ENCODE results near the gene LMF1.

LMF1 gene

DNA sequence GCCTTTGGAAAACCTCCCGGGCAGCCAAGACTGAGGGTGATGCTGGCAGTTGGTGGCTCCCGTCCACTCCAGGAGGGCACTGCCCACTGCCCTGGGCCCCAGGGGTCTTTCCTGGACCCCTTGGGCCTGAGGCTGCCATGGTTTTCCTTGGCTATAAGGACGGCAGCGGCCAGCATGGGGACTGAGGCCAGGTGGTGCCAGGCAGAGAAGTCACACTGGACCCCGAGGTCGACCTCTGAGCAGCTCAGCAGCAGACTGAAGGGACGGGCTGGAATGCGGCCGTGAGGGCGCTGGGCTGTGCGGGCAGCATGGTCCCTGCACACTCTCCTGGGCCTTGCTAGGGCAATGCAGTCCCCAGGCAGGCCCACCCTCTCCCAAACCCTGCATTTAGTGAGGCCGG is 114.7 kb downstream of the LMF1 start:
- no peak for DNase-seq

DNA sequence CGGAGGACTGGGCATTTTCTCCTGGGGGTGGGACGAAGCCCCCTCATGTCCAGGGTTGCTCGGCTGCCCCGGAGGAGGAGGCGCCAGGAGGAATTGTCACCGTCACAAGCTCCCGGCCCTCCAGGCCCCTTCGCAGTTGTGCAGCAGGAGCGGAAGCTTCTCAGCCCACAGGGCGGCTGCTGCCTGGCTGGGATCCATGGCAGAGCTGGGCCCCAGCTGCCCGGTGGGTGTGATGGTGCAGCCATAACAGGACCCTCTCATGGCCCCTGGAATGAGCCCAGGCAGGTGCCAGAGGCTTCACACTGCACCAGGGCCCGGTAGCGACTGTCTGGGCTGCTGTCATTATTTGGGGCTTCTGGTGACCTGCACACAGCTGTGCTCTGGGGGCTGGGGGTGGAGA is 115.3 kb downstream of the LMF1 start:
- DNase-seq, result no peak

DNA sequence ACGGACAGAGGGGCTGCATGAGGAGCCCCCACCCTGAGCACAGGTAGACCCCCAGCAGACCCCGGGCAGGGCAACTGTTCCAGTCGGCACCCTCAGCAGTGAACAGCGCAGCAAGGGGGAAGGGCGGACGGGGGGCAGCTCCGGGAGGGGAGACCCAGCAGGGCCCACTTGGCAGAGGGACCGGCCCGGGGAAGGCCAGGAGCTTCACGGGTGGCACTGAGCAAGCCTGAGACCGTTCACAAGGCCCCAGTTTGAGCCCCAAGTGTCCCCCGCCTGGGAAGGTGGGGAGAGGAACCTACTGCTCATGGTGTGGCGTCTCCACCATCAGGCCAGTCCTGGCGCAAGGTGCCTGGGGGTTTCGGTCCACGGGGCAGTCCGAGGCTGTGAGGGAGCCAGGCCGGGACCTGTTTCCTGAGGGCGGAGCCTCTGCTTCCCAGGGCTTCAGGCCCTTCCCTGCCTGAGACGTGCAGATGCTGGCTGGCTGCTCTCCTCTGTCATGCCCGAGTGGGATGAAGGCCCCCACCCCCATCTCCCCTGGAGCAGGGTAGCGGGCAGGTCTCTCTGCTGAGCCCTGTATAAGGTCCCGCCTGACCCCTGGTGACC is 115.9 kb downstream of the LMF1 start:
- no peak for DNase-seq

DNA sequence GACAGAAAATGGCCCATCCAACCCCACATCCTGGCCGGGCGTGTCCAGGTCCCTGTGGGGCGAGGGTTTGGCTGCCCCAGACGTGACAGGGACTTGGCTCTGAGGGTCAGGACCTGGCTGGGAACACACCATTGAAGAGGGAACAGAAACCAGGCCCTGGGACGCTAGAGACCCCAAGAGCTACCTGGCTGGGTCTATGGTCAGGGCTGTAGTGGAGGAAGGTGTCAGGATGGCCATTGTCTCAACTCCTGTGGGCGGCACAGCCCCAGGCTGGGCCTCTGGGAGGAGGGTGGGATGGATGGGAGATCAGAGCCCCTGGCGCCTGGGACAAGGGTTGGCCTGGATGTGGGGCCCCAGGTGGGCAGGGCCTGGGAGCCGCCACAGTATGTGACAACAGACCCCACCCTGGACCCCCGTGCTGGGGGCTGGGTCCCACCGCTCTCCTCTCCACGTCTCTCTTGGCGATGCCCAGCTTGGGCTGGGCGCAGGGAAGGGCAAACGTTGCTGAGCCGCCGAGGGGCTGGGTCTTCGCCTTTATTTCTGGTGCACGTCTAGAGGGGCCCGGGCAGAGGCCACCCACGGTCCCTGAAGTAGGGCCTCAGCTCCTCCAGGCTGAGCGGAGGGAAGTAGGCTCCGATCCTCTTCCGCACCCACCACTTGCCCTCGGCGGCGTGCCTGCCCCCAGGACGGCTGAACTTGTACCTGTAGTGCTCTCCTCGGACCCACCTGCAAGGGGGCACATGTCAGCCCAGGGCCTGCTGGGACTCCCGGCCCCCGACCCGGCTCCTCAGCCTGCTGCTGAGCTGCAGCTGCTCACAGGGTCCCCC is 116.6 kb downstream of the LMF1 start:
- DNase-seq, result no peak

DNA sequence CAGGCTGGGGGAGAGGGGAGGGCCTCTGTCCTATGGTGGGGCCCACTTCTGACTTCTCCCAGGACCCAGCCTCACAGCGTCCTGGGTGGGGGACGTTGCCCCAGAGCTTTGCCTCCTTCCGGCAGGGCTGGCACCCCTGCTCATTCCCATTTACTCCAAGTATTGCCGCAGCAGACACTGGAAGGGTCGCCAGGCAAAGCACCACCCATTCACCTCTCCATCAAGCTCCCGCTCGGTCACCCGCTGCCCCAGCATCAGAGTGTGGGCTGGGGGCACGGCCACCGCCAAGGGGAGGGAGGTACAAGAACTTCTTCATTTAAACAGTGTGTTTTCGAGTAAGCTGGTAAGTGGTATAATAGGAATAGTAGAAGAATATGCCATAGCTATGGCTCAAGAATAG is 117.5 kb downstream of the LMF1 start:
- DNase-seq, result no peak

DNA sequence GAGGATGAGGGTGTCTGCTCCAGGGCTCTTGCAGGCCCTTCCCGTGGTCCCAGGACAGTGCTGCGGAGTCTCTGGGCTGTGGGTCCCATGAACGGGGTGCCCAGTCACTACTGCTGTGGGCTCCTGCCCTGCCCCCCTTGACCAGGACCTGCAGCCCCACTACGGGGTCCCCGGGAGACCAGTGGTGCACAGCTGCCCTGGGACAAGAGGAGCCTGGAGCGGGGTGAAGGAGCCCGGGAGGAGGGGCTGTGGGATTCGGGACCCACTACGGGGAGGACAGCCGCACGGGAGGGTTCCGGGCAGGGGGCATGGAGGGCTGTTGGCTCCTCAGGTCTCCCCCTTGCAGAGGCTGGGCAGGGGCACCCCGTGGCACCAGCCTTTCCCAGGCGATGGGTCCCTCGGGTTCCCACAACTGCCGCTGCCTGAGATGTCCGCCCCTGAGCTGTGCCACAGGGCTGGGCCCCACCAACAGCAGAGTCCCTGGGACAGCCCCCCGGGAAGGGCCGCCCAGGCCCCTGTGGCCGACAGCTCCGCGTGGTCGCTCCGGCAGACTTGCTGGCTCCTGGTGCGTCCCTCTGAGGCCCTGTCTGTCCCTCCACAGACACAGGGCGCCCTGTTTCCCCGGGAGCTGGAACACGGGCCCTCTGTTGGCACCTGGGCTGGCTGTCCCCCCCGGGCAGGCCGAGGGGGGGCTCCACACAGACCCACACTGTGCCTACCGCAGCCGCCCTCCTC is 118.2 kb downstream of the LMF1 start:
- DNase-seq, result no peak

DNA sequence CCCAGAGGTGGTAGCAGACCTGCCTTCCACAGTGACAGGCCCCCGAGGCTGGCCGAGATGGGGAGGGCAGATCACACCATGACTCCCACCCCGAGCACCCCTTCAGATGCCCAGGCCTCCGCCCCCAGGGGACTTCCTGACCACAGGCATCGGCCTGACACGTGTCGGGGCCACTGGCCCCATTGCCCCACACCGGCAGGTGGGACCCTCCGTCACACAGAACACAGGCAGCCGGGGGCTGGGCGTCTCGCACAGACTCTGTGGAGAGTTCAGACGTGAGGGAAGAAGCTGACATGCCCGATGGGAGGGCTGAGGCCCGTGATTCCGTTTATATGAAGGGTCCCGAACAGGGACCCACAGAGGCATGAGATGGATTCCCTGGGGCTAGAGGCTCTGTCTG is 118.9 kb downstream of the LMF1 start:
- no peak for DNase-seq

DNA sequence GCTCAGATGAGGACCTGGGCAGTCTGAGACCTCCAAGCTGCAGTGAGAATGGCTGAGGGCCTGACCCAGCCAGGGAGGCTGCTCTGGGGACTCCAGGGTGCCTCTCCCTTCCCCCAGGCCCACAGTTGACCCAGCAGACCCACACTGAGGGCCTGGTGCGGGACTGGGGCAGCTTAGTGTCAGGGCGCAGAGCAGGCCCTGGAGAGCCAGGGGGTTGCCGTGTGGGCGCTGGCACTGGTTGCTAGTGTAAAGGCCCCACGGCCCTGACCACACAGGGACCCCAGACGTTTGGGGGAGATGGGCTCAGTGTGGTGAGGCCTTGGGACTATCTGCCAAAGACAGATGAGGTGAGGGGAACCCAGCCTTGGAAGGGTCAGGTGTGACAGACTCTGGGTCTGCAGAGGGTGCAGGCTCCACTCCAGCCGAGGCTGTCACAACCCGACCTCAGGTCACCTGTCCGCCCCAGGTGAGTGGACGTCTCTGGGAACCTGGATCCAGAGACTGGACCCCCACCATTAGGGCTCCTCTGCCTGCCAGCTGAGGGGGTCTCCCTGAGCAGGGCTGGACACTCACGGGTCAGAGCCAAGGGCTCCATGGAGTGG is 119.5 kb downstream of the LMF1 start:
- no peak for DNase-seq

DNA sequence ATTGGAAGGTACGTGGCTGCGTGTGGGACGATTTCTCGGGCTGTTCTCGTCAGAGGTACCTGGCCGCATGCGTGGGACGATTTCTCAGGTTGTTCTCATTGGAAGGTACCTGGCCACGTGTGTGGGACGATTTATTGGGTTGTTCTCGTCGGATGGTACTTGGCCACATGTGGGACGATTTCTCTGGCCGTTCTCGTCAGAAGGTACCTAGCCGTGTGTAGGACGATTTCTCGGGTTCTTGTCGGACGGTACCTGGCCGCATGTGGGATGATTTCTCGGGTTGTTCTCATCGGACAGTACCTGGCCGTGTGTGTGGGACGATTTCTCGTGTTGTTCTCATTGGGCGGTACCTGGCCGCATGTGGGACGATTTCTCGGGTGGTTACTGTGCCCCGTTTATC is 120.1 kb downstream of the LMF1 start:
- no peak for DNase-seq

DNA sequence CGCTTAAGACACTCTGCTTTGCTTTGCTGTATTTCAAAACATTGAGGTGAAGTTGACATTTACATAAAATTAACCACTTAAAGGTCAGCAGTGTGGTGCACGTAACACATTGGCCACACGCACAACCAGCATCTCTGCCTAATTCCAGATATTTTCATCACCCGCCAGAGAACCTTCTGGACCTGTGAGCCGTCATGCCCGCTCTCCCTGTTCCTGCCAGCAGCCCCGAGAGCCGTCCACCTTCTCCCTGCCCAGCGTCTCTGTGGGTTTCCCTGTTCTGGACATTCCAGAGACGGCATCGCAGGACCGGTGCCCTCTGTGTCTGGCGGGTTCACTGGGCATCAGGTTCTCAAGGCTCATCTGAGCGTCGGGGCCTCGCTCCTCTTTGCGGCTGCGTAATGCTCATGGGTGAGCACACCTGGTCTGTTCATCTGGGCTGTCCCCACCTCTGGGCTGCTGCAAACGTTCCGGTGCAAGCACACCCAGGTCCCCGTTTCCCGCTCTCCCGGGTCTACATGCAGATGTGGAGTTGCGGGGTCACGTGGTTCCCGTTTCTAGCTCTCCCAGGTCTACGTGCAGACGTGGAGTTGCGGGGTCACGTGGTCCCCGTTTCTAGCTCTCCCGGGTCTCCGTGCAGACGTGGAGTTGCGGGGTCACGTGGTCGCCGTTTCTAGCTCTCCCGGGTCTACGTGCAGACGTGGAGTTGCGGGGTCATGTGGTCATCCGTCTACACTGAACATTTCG is 122.1 kb downstream of the LMF1 start:
- no peak for DNase-seq

DNA sequence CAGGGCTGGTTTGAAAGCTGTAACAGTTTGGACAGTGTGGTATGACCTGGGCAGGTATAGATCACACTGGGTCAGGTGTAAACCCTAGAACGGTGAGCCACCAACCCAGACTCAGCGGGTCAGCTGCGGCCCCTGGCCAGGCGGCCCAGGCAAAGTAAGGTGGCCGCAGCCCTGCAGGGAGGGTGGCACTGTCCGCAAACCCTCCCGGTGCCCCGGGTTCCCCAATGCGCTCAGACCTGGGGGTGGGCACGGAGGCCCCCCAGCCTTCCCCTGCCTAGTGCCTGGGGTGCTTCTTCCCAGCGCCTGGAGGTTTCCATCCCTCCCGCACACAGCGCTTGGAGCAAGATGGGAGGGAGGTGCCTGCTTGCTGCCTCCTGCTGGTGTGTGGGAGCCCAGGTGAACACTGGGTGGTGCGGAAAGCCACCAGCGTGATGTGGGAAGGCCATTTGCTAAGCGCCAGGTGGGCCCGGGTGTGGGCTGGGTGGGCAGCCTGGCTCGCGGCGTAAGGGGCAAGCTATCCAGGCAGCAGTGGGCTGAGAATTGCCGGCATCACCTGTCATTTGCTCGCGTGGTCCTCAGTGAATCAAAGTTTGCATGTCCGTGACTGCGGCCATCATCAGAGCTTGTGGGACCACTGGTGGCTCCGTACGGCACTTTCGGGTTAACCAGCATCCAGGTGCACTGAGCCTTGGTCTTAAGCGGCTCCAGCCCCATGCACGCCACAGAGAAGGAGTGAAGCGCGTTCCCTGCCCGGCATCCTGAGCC is 122.9 kb downstream of the LMF1 start:
- DNase-seq, result no peak

DNA sequence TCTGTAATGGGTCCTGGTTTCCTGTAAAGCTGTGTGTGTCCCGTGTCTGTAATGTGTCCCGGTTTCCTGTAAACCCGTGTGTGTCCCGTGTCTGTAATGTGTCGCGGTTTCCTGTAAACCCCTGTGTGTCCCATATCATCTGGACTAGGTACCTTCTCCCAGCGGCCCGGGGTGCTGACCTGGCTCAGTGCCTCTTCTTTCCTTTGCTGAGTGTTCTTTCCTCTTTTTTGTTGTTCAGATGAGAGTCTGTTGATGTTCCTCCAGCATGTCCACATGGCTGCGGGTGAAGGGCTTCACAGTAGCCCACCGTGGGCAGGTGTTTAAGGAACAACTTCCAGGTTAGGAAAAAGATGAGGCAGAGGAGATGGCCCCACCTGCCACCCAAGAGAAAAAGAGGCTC is 123.6 kb downstream of the LMF1 start:
- DNase-seq, result no peak

DNA sequence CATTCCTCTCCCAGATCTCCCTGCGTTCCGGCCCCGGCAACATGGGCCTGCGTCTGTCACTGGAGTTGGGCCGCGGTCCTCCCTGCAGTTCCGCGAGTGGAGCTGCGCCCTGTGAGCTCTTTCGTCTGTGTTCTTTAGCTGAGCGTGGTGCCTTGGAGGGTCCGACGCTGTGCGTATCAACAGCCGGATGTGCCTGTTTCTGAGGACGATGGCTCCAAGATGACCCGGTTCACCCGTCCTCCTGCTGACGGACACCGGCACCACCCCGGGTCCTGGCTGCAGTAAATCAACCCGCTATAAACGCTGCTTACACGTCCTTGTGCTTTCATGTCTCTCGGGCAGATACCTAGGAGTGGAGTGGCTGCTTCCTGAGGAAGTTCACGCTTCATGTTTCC is 125.4 kb downstream of the LMF1 start:
- DNase-seq, result no peak

DNA sequence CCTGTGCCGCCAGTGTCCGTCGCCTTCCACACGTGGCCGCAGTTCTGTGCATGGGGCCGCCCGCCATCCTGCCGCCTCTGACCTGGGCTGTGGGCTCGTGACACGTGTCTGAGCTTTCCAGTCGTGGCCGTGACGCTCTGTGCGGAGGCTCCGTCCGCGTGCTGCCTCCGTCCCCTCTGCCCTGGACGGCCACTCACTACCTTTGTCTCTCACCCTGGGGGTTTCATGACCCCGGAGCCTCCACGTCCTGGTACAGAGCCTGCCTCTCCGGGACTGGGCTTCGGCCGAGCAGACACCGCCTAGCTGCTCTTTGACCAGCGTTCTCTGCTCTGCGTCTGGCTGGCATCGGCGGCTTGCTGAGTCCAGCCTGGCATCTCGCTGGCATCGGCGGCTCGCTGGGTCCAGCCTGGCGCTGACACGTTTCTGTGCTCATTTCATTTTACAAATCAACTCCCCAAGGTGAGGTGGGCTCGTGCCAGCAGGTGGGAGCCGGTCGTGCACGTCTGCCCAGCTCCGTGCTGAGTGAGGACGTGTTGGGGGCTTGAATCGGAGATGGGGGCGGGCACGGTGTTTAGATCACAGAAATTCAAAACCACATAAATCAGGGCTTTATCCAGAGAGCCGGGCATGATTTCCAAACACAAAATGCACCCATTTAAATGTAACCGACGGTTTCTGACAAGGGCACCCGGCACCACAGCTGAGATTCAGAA is 126.0 kb downstream of the LMF1 start:
- no peak for DNase-seq

DNA sequence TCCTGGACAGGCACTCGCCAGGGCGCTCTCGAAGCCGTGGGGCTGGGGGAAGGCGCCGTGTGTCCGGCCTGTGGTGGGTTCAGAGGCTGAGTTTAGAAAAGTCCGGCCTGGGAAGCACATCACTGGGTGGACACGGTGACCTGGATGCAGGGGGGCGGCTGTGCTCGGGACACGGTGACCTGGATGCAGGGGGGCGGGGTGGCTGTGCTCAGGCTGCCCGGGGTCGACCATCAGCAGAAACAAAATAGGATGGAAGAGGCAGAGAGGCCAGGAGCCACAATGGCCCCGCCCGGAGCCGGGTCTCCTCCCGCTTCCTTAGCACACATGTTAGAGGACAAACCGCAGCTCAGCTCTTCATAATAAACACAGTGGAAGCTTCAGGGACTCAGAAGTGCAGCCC is 127.0 kb downstream of the LMF1 start:
- DNase-seq, result no peak

DNA sequence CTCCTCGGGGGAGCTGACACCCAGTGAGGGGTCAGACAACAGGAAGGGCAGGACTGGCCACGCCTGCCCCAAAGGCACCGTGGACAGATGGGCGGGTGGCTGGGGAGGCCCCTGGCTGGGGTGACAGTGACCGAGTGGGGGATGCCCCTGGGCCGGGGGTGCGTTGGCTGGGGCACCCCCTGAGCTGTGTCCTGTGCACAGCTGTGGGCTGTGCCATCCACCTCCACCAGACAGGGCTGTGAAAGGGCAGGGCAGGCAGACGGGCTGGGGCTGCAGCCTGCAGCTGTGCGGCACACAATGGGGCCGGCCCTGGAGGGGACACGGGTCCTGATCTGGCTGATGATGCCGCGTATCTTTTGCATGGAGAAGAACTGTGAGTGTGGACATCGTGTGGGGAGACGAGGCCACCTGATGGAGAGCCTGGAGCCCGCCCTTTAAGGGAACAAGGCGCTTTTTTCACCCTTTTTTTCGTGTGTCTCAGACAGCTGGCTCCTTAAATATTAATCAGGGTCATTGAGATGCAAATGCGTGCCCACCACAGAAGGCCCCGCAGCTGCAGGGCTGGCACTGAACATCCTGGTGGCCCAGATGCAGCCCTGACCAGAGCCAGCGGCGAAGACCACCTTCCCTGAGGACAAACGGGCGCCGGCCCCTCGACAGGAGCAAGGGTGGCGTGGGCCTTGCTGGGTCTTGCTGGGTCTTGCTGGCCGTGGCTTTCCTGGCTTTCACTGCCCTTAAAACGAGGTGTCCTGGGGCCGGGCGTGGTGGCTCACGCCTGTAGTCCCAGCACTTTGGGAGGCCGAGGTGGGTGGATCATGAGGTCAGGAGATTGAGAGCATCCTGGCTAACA is 127.8 kb downstream of the LMF1 start:
- DNase-seq, result no peak

DNA sequence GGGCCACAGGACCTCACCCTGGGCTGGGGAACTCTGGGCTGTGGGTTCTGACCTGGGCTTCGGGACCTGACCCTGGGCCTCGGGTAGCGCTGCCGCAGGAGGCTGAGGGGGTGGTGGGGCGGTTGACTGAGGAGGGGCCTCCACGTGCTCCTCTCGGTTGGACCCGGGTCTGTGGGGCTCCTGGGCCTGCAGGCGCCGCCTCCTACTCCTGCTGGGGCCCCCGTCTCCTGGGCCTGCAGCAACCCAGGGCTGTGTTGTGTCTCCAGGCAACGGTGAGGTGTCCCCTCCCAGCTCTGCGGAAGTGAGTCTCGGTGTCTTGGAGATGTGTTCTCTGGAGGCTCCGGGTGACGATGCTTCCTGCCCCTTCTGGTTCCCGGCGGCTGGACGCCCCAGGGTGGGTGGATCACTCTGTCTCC is 128.7 kb downstream of the LMF1 start:
- DNase-seq, result no peak

DNA sequence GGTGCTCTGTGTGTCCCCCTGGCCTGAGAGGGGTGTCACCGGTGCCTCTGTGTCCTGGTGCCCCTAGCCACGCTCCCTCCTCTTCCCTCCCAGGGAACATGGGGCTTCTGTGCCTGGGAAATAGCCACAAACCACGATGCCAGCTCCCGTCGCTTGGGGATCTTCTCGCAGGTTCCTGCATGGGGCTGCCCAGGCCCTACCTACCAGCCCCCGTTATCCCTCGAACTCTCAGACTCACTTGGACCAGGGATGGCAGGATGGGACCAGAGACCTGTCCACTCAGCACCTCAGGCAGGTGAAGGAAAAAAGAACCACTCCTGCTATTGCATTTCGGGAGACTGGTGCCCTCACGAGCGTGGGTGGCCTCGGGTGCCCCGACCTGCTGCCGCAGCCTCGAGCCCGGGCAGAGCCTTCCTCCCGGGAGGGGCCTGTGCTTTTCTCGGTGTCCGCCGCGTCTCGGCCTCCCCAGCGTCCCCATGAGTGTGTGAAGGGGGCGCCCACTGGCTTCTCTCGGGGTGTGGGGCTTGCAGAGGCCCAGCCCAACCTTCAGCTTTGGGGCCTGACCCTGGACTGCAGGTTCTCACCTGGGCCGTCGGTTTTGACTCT is 129.2 kb downstream of the LMF1 start:
- DNase-seq, result no peak

DNA sequence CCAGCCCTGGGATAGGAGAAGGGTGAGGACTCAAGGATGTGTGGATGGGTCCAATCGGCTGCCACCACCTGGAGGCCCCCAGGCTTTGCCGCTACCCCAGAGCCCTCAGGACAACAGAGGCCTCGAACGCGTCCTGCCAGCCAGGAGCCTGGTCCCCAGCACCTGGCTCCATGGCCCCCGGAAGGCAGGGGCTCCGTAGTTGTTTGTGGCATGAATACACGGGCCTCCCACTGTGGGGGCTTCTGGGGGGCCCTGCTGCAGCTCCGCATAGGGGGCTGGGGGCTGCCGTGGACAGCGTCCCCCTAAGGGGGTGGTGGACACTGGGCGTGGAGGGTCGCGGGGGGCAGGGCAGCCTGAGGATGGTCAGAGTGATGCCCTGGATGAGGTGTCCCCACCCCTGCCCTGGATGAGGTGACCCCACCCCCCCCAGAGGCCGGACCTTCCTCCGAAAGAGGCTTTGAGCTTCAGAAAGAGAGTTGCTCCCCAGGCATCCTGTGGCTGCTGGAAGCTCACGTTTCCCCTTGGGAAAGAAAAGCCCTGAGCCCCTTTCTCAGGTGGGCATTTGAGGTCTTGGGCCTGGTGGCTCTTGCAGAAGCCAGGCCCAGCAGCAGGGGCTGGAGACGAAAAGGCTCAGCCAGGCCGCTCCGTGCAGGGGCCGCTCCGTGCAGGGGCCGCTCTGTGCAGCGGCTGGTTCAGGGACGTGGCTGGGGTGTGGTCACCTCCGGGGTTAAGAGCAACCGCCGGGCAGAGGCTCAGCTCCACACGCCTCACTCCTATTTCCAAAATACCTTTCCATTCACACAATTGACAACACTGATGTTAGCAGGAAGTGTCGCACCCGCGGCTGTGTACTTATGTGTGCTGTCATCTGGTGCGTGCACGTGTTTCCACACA is 130.0 kb downstream of the LMF1 start:
- DNase-seq, result no peak

All from fibroblast of skin of right biceps (primary cell).